Body of pancreas (tissue), 4 donors: ENCODE data around the gene ZMYM2.

Source experiments
- CTCF ChIP-seq, 7 experiments: fragments of 450-650 bp in 4 of 7; fragments of 200-600 bp in 3 of 7; sonication (generic) in 3 of 7; IDR thresholded peaks; one replicate each; pipeline ENCODE4 v1.5.1; 2016 to 2019; ENCODE audit warnings: antibody characterized with exemption in 7 of 7
- POLR2A ChIP-seq, 3 donors: fragments of 450-650 bp; IDR thresholded peaks; one replicate each; pipeline ENCODE4 v1.6.1; 2016; ENCODE audit warnings: antibody characterized with exemption in 3 of 3, mild to moderate bottlenecking in 2 of 3

GRCh38 chr13:19950374-19950773 lies 8.2 kb upstream of the ZMYM2 start:
- TF ChIP-seq CTCF (IDR thresholded peaks at IDR 0.05) (no peak), POLR2A (IDR thresholded peaks at IDR 0.05) (no peak)
